ENCODE measurements around the gene PKDCC.

PKDCC gene

DNA sequence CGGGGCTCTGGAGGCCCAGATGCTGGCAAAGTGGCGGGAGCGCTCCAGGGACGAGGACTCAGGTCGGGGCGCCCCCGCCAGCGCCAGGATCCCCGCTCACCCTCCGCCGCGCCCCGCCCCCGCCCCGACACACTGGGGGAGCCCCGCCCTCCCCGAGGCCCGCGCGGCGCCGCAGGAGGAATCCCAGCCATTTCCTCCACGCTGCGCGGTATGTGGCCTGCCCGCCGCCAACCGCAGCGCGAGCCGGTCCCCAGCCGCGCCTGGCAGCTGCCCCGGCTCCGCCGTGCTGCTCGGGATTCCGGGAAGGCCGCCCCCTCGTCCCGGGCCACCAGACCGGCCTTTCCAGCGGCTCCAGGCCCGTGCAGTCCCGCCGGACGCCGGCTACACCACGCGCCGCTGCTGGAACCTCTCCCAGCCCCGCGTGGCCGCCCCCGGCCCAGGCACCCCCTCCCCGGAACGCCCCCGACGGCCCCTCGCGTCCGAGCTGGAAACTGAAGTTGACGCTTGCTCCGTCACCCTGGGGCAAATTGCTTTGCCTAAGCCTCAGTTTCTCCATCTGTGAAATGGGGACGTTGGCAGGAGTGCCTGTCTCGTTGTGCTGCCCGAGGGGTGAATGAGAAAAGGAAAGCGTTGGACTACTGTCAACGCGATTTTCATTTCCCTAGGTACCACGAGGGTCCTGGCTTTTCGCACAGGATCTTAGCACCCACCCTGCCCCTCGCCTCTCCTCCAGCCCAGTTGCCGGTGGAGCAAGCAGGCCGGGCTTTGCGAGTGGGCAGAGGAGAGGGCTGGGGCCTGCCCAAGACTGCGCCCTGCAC lies 53.6 kb downstream of the PKDCC start:
- Histone ChIP-seq H3K4me3 (replicated peaks; ENCODE audit: low read depth, low read length) (peak overlapping the region; percentile 24), H3K36me3 (ENCODE audit: control insufficient read depth, insufficient read depth, low read length) (no peaks in the 10 kb centered on the region), H3K27me3 (replicated peaks; ENCODE audit: control insufficient read depth, insufficient read depth, low read length) (no peaks in the 10 kb centered on the region)
- peak; percentile 72 for DNase-seq (ENCODE audit: extremely low read depth, insufficient read length)
- TF ChIP-seq, protein P1, sequence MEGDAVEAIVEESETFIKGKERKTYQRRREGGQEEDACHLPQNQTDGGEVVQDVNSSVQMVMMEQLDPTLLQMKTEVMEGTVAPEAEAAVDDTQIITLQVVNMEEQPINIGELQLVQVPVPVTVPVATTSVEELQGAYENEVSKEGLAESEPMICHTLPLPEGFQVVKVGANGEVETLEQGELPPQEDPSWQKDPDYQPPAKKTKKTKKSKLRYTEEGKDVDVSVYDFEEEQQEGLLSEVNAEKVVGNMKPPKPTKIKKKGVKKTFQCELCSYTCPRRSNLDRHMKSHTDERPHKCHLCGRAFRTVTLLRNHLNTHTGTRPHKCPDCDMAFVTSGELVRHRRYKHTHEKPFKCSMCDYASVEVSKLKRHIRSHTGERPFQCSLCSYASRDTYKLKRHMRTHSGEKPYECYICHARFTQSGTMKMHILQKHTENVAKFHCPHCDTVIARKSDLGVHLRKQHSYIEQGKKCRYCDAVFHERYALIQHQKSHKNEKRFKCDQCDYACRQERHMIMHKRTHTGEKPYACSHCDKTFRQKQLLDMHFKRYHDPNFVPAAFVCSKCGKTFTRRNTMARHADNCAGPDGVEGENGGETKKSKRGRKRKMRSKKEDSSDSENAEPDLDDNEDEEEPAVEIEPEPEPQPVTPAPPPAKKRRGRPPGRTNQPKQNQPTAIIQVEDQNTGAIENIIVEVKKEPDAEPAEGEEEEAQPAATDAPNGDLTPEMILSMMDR (IDR thresholded peaks at IDR 0.05; ENCODE audit: insufficient read depth, low read length, poor library complexity, severe bottlenecking): no peak

DNA sequence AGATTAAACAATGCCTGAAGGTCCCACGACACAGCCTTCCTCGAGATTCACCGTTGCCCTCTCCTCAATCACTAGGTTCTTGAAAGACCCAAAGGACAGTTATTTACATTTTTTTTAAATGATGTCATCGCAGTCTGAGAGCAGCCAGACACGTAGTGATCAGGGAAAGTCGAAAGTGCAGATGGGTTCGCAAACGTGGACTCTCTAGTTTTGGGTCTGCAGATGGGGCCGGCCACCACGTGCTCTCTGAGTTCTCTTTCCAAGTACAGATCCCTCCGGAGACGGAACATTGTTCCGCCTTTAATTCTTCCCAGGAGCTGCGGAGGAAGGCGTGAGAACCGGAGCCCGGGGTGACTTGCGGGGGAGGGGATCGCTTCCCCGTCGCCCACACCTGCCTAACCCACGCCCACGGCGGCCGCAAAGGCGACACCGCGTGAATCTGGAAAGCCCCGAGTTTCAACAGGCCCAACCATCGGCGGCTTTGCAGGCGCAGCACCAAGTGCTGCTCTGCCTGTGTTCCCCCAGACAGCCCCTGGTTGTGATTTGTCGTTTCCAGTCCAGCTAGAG lies 54.3 kb downstream of the PKDCC start:
- no peaks in the 10 kb centered on the region for H3K36me3 ChIP-seq (ENCODE audit: control insufficient read depth, insufficient read depth, low read length)
- peak; percentile 94 for DNase-seq (ENCODE audit: extremely low read depth, insufficient read length)
- no peaks in the 10 kb centered on the region for H3K27me3 ChIP-seq (replicated peaks; ENCODE audit: control insufficient read depth, insufficient read depth, low read length)
- TF ChIP-seq, protein P1 (IDR thresholded peaks at IDR 0.05; ENCODE audit: insufficient read depth, low read length, poor library complexity, severe bottlenecking): no peak
- peak overlapping the region; percentile 24 for H3K4me3 ChIP-seq (replicated peaks; ENCODE audit: low read depth, low read length)

DNA sequence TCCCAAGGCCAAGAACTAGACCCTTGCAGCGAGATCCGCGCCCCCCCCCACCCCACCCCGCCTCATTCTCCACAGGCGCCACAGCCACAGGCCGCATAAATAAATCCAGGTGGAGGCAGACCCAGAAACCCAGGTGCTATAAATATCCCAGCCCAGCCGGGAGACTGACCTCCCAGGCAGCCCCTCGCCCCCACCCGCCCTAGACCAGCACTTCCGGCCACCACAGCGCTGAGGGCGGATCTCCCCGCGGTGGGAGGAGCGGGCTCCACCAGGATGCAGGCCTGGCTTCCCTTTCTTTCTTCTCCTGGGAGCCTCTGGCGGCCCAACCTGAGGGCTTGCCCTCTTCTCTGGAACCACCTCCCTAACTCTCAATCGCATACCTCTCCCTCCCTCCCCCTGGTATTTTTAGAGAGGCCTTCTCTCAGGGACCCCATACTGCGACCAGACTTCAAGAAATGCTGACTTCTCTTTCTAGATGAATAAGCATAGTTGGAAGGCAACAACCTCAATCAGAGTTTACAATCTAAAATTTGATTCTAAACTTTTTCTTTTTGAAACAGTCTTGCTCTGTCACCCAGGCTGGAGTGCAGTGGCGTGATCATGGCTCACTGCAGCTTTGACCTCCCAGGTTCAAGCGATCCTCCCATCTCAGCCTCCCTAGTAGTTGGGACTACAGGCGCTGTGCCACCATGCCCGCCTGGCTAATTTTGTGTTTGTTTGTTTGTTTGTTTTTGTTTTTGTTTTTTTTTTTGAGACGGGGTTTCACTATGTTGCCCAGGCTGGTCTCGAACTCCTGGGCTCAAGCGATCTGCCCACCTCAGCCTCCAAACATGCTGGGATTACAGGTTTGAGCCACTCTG lies 55.0 kb downstream of the PKDCC start:
- H3K4me3 ChIP-seq (replicated peaks; ENCODE audit: low read depth, low read length): peak overlapping the region; percentile 20
- H3K36me3 ChIP-seq (ENCODE audit: control insufficient read depth, insufficient read depth, low read length): no peaks in the 10 kb centered on the region
- peak; percentile 67 for DNase-seq (ENCODE audit: extremely low read depth, insufficient read length)
- TF ChIP-seq, protein P1 (IDR thresholded peaks at IDR 0.05; ENCODE audit: insufficient read depth, low read length, poor library complexity, severe bottlenecking): no peak
- no peaks in the 10 kb centered on the region for H3K27me3 ChIP-seq (replicated peaks; ENCODE audit: control insufficient read depth, insufficient read depth, low read length)

DNA sequence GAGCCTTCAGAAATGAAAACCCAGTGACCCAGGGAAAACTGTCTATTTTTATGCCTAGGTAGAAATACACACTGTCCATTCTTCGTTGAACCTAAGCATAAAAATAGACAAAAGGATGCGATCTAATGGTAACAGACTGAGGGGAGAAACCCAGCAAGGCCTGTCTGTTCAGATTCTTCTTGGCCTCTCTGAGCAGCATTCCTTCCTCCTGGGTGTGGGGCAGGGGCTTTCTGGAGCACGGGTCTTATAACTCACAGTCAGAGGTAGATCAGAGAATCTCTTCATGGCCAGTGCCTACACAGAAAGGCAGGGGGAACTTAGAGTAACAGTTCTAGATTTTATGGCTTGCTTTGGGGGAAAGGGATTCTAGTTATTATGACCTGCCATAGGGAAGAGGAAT lies 56.0 kb downstream of the PKDCC start:
- no peak overlapping the region for H3K4me3 ChIP-seq (replicated peaks; ENCODE audit: low read depth, low read length)
- DNase-seq (ENCODE audit: extremely low read depth, insufficient read length): no peak
- H3K36me3 ChIP-seq (ENCODE audit: control insufficient read depth, insufficient read depth, low read length): no peaks in the 10 kb centered on the region
- no peaks in the 10 kb centered on the region for H3K27me3 ChIP-seq (replicated peaks; ENCODE audit: control insufficient read depth, insufficient read depth, low read length)
- TF ChIP-seq, protein P1 (IDR thresholded peaks at IDR 0.05; ENCODE audit: insufficient read depth, low read length, poor library complexity, severe bottlenecking): no peak

DNA sequence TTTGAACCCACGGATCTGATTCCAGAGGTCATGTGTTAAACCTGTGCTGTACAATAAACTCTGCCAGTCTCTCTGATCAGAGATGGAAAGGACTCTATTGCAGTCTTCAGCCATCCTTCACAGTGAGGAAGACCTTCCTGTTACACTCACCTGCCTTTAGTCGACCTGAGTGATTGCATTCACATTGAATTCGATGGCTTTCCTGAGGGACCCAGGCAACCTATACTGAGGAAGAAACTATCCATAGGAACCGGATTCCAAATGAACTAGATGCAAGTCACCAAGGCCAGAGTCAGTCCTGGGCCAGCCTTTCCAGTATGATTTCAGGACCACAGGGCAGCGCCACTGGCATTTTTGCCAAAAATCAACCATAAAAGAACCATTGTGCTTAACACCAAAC lies 56.8 kb downstream of the PKDCC start:
- Histone ChIP-seq H3K4me3 (replicated peaks; ENCODE audit: low read depth, low read length) (no peak overlapping the region), H3K36me3 (ENCODE audit: control insufficient read depth, insufficient read depth, low read length) (no peaks in the 10 kb centered on the region), H3K27me3 (replicated peaks; ENCODE audit: control insufficient read depth, insufficient read depth, low read length) (no peaks in the 10 kb centered on the region)
- no peak for DNase-seq (ENCODE audit: extremely low read depth, insufficient read length)
- TF ChIP-seq, protein P1 (IDR thresholded peaks at IDR 0.05; ENCODE audit: insufficient read depth, low read length, poor library complexity, severe bottlenecking): no peak
